Measurements from ENCODE around the gene ADAMTS9.

Gene ADAMTS9

DNA sequence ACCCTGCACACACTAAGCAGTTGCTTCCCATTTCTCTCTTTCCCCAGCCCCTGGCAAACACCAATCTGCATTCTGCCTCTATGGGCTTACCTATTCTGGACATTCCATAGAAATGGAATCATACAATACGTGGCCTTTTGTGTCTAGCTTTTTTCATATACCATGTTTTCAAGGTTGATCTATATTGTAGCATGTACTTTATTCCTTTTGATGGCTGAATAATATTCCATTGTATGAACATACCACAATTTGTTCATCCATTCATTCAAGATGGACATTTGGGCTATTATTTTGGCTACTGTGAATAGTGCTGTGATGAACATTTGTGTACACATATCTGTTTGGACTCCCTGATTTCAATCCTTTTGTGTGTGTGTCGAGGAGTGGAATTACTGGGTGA is 18.1 kb upstream of the ADAMTS9 start:
- DNase-seq (ENCODE audit: low read depth in 1 of 2, low spot score in 1 of 2): no peak
- no peak for TF ChIP-seq JUND (IDR thresholded peaks at IDR 0.05; ENCODE audit: low read depth)

DNA sequence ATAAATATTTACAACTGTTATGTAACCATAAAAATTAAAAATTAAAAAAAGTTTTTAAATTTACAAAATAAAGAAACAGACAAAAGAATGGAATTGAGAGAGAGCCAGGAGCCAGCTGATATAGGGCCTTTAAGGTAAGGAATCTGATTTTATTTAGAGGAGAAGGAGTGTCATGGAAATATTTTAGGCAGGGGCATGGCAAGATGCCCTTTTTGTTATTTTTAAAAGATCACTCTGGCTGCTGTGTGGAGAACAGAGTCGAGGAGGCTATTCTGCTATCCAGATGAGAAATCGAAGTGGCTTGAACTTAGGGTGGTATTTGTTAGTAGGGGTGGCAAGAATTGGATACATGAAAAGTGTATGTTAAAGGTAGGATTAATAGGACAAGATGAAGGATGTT is 9.1 kb upstream of the ADAMTS9 start:
- no peak for DNase-seq (ENCODE audit: low read depth in 1 of 2, low spot score in 1 of 2)
- TF ChIP-seq JUND (IDR thresholded peaks at IDR 0.05; ENCODE audit: low read depth): no peak
- in situ Hi-C loops (cut with HindIII; ENCODE audit: low pct_unique_long_range_greater_than_20kb, low sequenced_read_pairs): no loop called here

More for the DNA sequence above, 18.1 kb upstream of the ADAMTS9 start:
- in situ Hi-C loops (cut with HindIII; ENCODE audit: low pct_unique_long_range_greater_than_20kb, low sequenced_read_pairs): no loop called here

DNA sequence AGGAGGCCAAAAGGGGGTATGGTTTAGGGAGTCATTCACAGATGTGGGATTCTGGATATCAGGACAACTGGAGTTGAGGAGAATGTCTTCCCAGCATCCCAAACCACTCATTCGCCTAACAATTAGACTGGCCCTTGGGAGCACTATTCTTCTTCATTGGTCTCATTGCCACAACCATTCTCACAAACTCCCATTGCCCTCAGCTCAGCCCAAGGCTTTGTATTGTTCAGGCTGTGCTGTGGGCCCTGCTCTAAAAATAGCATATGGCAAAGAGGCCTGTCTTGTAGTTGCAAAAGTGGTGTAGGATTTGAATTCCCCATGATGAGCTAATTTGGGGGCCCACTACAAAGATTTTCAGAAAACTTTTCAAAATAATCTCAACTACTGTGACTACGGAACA is 6.3 kb upstream of the ADAMTS9 start:
- in situ Hi-C loops (cut with HindIII; ENCODE audit: low pct_unique_long_range_greater_than_20kb, low sequenced_read_pairs): no loop called here
- TF ChIP-seq JUND (IDR thresholded peaks at IDR 0.05; ENCODE audit: low read depth): no peak
- DNase-seq (ENCODE audit: low read depth in 1 of 2, low spot score in 1 of 2): no peak

DNA sequence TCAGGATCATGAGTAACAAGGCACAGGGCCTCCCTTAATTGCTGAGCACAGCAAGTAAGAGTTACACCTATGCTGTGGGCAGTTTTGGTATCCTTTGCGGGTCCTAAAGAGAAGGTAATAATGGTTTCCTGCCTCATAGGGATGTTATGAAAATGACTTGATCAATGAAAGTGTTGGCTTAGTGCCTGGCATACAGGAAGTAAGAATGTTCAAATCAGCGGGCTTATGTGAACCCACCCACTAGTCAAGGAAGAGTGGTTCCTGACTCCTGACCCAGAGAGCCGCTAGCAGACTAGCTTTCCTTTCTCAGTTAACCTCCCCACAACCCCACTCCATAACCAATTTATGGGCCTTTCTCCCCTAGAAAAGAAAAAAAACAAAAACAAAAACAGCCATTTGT is 5.2 kb upstream of the ADAMTS9 start:
- in situ Hi-C loops (cut with HindIII; ENCODE audit: low pct_unique_long_range_greater_than_20kb, low sequenced_read_pairs): no loop called here
- DNase-seq (ENCODE audit: low read depth in 1 of 2, low spot score in 1 of 2): no peak
- no peak for TF ChIP-seq JUND (IDR thresholded peaks at IDR 0.05; ENCODE audit: low read depth)

DNA sequence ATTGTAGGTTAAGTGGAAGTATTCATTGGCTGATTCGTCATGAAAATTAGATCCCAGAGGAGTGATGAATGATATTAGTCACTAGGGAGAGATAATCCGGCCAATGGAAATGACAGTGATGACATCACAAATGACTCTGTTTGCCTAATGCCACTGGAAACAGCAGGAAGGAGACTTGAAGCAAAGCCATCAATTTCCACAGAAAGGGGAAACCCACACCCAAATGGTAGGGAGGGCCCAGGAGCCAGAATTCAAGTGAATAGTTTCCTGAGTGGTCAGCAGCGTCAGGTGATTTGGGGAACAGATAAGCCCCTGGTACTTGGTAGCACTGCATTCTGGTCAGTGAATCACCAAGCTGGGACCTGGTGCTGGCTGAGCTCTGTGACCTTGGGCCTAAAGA is 3.3 kb upstream of the ADAMTS9 start:
- no peak for TF ChIP-seq JUND (IDR thresholded peaks at IDR 0.05; ENCODE audit: low read depth)
- in situ Hi-C loops (cut with HindIII; ENCODE audit: low pct_unique_long_range_greater_than_20kb, low sequenced_read_pairs): no loop called here
- no peak for DNase-seq (ENCODE audit: low read depth in 1 of 2, low spot score in 1 of 2)

DNA sequence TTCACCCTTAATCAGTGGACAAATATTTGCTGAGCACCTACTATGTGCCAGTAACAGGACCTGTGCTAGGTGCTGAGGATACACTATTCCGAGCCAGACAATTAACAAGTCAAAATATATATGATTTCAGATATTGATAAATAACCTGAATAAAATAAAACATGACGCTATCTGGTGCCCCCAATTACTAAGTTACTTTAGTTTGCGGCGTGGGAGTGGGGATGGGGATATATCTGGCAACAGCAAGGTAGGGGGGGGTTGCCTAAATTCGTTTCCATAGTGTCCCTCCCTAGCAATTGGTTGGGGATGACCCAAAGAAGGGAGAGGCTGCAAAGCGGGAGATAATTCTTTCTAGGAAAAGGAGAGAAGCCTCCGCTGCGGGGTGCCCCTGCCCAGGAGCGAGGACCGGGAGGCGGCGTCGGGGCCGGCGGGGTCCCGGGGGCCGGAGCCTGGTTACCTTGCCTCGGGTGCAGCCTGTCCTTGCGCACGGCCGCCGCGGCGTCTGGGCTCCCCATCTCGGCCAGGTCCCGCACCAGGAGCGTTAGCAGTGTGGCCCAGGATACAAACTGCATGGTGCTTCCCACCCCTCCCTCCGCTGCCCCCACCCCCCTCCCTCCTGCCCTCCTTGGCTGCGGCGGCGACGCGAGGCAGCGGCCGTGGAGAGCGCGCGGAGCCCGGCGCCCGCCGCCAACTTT is 567 bp downstream of the ADAMTS9 start:
- no peak for TF ChIP-seq JUND (IDR thresholded peaks at IDR 0.05; ENCODE audit: low read depth)
- in situ Hi-C loops (cut with HindIII; ENCODE audit: low pct_unique_long_range_greater_than_20kb, low sequenced_read_pairs): no loop called here
- DNase-seq (ENCODE audit: low read depth in 1 of 2, low spot score in 1 of 2): no peak

DNA sequence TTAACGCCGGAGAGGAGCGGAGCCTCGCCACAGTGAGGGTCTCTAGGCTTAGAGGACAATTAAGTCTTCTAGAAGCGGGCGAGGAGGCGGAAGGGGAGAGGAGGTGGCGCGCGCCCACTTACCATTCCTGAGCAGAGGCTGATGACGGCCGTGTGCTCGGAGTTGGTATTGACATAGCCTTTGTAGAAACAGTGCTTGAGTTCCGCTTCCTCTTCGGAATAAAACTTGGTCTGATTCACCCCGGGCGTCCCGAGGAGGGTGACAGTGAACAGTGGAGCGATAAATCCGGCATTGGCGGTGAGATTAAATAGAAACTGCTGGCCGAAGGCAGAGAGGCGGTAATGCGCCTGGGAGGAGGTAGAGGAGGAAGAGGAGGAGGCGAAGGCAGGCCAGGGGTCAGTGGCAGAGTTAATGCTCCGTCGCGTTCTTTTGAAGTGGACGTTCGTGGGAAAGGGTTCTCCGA is 1.3 kb downstream of the ADAMTS9 start:
- in situ Hi-C loops (cut with HindIII; ENCODE audit: low pct_unique_long_range_greater_than_20kb, low sequenced_read_pairs): no loop called here
- no peak for TF ChIP-seq JUND (IDR thresholded peaks at IDR 0.05; ENCODE audit: low read depth)
- peak in 1 of 2 experiments; percentile 16 for DNase-seq (ENCODE audit: low read depth in 1 of 2, low spot score in 1 of 2)

DNA sequence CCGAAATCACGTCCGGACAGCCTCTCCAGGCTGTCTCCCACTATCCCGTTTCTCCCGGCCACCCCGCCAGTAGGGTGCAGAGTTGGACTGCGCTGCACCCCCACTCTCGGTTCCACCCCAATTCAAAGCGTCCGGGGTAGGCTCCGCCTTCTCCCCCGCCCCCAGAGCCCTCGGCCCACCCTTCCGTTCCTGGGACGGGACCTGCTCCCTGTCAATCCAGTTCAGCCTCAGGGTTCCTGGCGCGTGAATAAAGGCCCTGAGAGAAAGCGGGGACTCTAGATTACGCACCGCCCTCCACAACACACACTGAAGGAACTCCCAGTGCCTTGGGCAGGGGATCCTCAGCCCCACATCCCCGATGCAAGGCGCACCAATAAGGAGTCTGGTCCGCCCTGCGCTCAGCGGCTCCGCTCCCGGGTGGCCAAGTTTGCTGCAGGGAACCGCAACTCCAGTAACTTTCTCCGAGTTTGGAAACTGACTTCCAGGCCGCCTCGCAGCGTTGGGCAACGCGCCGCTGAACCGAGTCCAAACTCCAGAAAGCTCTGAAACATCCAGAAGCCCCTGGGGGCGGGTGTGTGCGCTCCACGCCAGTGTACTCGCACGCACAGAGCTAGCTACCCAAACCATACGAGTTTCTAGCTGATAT is 1.9 kb downstream of the ADAMTS9 start:
- DNase-seq (ENCODE audit: low read depth in 1 of 2, low spot score in 1 of 2): peak; percentile 19 to 60
- TF ChIP-seq JUND (IDR thresholded peaks at IDR 0.05; ENCODE audit: low read depth): no peak
- in situ Hi-C loops (cut with HindIII; ENCODE audit: low pct_unique_long_range_greater_than_20kb, low sequenced_read_pairs): no loop called here

DNA sequence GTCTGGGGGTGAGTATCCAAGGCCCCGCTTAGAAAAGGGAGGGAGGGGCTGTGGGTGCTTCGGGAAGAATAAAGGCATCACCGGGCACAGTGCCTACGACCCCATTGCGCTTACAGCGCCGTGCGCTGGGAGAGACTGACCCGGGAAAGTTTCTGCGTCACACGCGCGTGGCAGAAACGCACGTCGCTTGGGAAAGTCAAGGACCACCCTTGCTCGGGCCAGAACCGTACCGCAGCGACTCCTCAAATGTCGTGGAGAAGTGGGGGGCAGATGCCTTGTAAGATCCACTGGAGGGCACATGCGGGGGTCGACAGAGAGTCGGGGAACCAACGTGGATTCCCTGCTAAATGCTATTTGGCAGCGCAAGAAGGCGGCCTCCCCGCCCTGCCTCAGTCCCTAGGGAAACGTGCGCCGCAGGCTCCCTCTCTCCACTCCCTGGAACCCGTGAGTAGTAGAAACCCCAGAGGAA is 2.4 kb downstream of the ADAMTS9 start:
- no peak for DNase-seq (ENCODE audit: low read depth in 1 of 2, low spot score in 1 of 2)
- in situ Hi-C loops (cut with HindIII; ENCODE audit: low pct_unique_long_range_greater_than_20kb, low sequenced_read_pairs): no loop called here
- no peak for TF ChIP-seq JUND (IDR thresholded peaks at IDR 0.05; ENCODE audit: low read depth)

DNA sequence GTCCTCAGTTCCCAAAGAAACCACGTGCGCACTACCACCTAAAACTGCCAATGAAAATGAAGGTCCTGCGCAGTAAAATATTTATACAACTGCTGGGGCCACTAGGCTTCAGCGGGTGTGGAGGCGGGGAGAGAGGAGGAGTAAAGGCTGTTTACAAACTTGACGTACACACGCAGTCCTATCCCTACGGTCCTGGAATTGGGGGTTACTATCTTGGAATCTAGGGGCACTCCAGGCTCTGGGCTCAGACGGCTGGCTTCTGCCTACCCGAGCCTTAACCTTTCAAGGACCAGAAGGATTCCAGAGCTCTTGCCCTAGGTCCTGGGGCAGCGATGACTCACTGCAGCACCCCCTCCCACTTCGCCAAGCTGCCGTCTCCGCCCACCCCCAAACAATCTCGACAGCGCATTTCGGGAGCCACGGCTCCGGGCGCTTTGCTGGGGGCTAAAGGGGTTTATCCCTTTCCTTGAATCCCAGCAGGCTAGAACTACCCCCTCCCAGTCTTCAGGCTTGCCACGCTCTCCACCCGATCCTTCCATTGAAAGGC is 3.0 kb downstream of the ADAMTS9 start:
- TF ChIP-seq JUND (IDR thresholded peaks at IDR 0.05; ENCODE audit: low read depth): no peak
- in situ Hi-C loops (cut with HindIII; ENCODE audit: low pct_unique_long_range_greater_than_20kb, low sequenced_read_pairs): no loop called here

DNA sequence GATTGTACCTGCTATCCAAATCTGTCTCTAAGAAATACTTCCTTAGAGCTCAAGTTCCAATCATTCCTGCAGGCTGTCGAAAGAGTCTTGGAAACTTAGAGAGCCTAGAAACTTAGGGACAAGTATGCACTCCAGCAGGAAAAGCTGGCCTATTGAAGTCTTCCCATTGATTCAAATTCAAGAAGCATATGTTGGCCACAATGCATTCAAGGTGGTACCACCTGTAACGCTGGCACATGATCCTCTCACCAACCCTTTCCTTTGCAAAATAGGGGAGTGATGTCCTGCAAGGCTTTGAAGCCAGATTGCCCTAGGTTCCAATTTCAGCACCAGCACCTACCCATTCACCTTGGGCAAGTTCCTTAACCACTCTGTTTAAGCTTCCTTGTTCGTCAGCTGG is 6.0 kb downstream of the ADAMTS9 start:
- DNase-seq (ENCODE audit: low read depth in 1 of 2, low spot score in 1 of 2): no peak
- TF ChIP-seq JUND (IDR thresholded peaks at IDR 0.05; ENCODE audit: low read depth): no peak
- in situ Hi-C loops (cut with HindIII; ENCODE audit: low pct_unique_long_range_greater_than_20kb, low sequenced_read_pairs): no loop called here

More for the DNA sequence above, 3.0 kb downstream of the ADAMTS9 start:
- DNase-seq (ENCODE audit: low read depth in 1 of 2, low spot score in 1 of 2): no peak

DNA sequence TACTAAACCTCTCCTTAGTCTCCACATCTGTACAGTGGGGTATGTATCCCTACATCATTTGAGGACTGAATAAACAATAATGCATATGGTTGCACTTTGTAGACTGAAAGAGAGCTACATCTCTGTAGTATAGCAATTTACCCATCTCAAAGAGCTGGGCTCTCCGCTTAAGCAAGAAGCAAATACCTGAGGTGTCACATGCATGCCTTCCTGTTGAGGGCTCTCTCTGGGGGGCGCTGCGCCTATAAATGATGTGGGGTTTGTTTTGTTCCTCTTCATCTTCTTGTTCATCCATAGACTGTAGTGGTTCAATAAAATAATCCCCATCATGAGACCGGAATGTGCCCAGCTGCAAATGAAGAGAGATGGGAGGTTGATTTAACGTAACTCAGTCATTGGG is 6.8 kb downstream of the ADAMTS9 start:
- no peak for DNase-seq (ENCODE audit: low read depth in 1 of 2, low spot score in 1 of 2)
- TF ChIP-seq JUND (IDR thresholded peaks at IDR 0.05; ENCODE audit: low read depth): no peak
- in situ Hi-C loops (cut with HindIII; ENCODE audit: low pct_unique_long_range_greater_than_20kb, low sequenced_read_pairs): no loop called here

DNA sequence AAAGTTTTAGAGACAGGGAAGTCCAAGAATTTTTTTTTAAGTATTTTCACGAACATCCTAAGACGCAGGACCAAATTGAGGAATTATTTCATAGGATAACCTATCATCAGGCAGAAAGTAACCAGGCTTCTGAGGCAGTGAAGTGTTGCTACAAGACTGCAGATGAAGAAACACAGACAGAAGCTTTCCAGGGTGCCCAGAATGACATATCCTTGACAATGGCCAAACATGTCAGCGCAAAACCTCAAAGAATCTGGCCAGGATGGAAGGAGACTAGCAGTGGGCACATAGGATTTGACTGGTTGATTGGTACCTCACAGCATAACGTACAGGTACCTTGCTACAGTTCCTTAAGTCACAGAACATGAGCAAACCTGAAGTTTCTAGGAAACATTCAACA is 7.5 kb downstream of the ADAMTS9 start:
- TF ChIP-seq JUND (IDR thresholded peaks at IDR 0.05; ENCODE audit: low read depth): no peak
- in situ Hi-C loops (cut with HindIII; ENCODE audit: low pct_unique_long_range_greater_than_20kb, low sequenced_read_pairs): no loop called here
- DNase-seq (ENCODE audit: low read depth in 1 of 2, low spot score in 1 of 2): no peak

Data from T47D (cell line).